Measurements from ENCODE around the gene GDPD4.
"Not testable (repeated sequence)": the region's sequence is repeated elsewhere in the genome, so short reads cannot be mapped to it uniquely, and the experiment has no call there.

The GDPD4 gene

GRCh38 chr11:77301510-77301909 lies at the start of gene GDPD4:
Gene GDPD4, minus strand, starts transcription at chr11:77301686. Its CDS starts 16,549 bp downstream, at chr11:77285137.
- DNase-seq (ENCODE audit: low spot score), result no peak

- DNase-seq (ENCODE audit: low spot score), result no peak
Observed at GRCh38 chr11:77347948-77348347, 46.5 kb upstream of the GDPD4 start.

- peak; percentile 37 for DNase-seq (ENCODE audit: low spot score)
Observed at GRCh38 chr11:77346906-77347603, 45.6 kb upstream of the GDPD4 start.

- DNase-seq (ENCODE audit: low spot score), result peak; percentile 46
Observed at GRCh38 chr11:77345621-77346020, 44.1 kb upstream of the GDPD4 start.

- DNase-seq (ENCODE audit: low spot score), result no peak
Observed at GRCh38 chr11:77340501-77340900, 39.0 kb upstream of the GDPD4 start.

GRCh38 chr11:77332259-77332658 lies 30.8 kb upstream of the GDPD4 start:
- DNase-seq (ENCODE audit: low spot score), result no peak

GRCh38 chr11:77325159-77325558 lies 23.7 kb upstream of the GDPD4 start:
- no peak for DNase-seq (ENCODE audit: low spot score)

- no peak for DNase-seq (ENCODE audit: low spot score)
Observed at GRCh38 chr11:77324508-77324907, 23.0 kb upstream of the GDPD4 start.

- peak; percentile 37 for DNase-seq (ENCODE audit: low spot score)
Observed at GRCh38 chr11:77322926-77323590, 21.6 kb upstream of the GDPD4 start.

- peak; percentile 65 for DNase-seq (ENCODE audit: low spot score)
Observed at GRCh38 chr11:77322506-77322905, 21.0 kb upstream of the GDPD4 start.

- no peak for DNase-seq (ENCODE audit: low spot score)
Observed at GRCh38 chr11:77320351-77320750, 18.9 kb upstream of the GDPD4 start.

- no peak for DNase-seq (ENCODE audit: low spot score)
Observed at GRCh38 chr11:77318600-77318999, 17.1 kb upstream of the GDPD4 start.

- DNase-seq (ENCODE audit: low spot score), result no peak
Observed at GRCh38 chr11:77316733-77317342, 15.4 kb upstream of the GDPD4 start.

- DNase-seq (ENCODE audit: low spot score), result no peak
Observed at GRCh38 chr11:77312107-77312506, 10.6 kb upstream of the GDPD4 start.

GRCh38 chr11:77311701-77312100 lies 10.2 kb upstream of the GDPD4 start:
- DNase-seq (ENCODE audit: low spot score), result no peak

GRCh38 chr11:77310721-77311120 lies 9.2 kb upstream of the GDPD4 start:
- DNase-seq (ENCODE audit: low spot score), result no peak

- no peak for DNase-seq (ENCODE audit: low spot score)
Observed at GRCh38 chr11:77309401-77310085, 8.1 kb upstream of the GDPD4 start.

- no peak for DNase-seq (ENCODE audit: low spot score)
Observed at GRCh38 chr11:77308838-77309237, 7.4 kb upstream of the GDPD4 start.

- DNase-seq (ENCODE audit: low spot score), result no peak
Observed at GRCh38 chr11:77303328-77303727, 1.8 kb upstream of the GDPD4 start.

GRCh38 chr11:77302752-77303151 lies 1.3 kb upstream of the GDPD4 start:
- no peak for DNase-seq (ENCODE audit: low spot score)

GRCh38 chr11:77300695-77301094 lies 791 bp downstream of the GDPD4 start:
- DNase-seq (ENCODE audit: low spot score), result no peak

GRCh38 chr11:77300028-77300427 lies 1.5 kb downstream of the GDPD4 start:
- not testable (repeated sequence) for DNase-seq (ENCODE audit: low spot score)

- DNase-seq (ENCODE audit: low spot score), result no peak
Observed at GRCh38 chr11:77299528-77299993, 1.9 kb downstream of the GDPD4 start.

All from AG08396 (cell line).